Globus pallidus (tissue), 1 donor: ENCODE data around the gene DLX1.
A peak's percentile ranks its signal among the peaks of the same experiment; 100 is the strongest.
"Not testable (repeated sequence)": the region's sequence is repeated elsewhere in the genome, so short reads cannot be mapped to it uniquely, and the experiment has no call there.

Experiments
- DNase-seq: peaks from one replicate; pipeline ENCODE4 v3.0.0-alpha.2; 2015; ENCODE audit warnings: low spot score

DLX1 gene

DNA sequence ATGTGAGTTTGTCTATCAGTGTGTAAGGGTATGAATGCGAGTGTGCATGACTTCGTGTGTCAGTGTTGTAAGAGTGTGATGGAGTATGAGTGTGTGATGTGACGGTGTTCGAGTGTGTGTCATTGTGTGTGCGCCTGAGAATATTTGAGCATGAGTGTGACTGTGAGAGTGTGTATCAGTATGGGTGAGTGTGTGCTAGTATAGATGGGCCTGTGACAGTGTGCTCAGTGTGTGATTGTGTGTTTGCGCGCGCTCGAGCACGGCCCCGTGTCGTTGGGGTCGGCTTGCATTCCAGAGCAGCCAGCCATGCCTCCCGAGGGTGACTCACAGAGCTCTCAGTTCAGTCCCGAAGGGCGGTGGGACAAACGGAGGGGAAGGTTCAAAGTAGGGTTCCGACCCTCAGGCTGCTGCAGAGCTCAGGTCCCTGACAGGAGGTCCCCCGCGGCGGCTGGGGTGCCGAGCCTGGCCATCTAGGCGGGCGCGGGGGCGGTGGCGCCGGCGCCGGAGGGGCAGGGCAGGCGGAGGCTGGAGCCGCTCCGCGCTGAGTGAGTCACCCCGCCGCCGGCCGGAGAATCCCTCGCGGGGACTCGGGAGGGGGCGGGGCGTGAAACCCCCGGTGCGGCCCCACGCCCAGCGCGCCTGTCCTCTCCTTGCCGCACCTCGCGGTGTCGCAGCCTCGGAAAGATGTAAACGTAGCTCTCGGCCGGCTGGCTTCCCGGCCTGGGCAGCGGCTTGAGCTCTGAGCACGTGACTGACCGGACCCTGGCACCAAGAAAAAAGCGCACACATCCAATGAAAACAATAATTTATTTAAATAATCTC, 13.6 kb downstream of the DLX1 start:
- no peak for DNase-seq

DNA sequence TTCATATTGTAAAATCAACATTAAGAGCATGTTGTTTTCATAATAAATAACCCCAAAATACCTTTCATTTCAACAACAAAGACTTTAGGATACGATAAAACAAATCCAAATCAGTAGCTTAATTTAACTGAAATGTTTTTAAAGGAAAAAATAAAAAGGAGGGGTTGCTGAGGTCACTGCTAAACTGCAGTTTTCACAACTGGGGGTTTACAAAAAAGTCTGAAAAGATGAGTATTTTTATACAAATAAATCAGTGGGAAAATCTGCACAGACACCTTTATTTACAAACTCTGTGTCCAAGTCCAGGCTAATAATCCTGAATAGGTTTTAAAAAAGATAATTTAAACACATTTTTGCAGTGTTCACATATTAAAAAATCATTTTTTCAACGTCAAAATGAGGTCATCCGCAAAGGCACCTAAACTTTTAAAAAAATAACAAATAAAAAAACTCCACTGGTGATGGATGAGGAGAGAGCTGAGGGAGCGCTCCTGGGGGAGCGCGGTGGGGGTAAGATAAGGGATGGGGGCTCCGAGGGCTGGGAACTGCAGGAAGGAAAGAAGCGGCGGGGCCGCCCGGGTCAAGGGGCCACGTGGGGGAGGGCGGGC, 14.3 kb downstream of the DLX1 start:
- DNase-seq: no peak

- DNase-seq: no peak
Measured at GRCh38 chr2:172100080-172100934, 15.0 kb downstream of the DLX1 start.

DNA sequence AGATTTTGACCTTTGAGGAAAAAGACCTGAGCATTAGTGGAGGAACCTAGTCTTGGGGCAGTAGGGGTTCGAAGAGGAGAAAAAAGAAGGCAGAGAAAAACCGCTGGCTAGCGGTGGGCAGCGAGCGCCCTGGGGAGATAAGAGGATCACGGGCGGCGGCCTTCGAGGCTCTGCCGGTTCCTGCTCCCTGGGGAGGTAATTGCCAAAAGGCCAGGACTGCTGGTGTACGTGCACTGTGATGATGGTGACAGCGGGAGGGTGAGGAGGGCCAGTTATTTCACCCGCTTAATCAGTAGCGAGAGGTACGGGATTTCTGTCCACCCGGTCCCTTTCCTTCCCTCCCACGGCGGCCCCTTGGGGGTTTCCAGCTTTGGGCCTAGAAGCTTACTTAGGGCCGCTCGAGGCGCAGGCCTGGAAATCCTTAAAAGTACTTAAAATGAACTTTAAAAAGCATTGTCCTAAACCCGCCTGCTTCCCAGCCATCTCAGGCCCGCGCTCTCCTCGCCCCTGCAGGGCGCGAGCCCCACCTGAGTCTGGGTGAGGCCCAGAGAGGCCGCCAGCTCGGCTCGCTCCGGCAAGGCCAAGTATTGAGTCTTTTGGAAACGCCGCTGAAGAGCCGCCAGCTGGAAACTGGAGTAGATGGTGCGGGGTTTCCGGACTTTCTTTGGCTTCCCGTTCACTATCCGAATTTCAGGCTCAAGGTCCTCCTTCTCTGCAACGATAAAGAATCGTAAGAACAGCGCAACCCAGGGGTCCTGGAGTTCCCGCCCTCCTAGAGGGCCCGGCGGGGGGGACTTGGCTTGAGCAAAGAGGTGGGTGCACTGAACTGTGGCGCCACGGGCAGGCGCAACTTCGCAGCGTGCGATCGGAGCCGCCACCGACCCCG, 15.9 kb downstream of the DLX1 start:
- no peak for DNase-seq

- no peak for DNase-seq
Measured at GRCh38 chr2:172101821-172102390, 16.6 kb downstream of the DLX1 start.

DNA sequence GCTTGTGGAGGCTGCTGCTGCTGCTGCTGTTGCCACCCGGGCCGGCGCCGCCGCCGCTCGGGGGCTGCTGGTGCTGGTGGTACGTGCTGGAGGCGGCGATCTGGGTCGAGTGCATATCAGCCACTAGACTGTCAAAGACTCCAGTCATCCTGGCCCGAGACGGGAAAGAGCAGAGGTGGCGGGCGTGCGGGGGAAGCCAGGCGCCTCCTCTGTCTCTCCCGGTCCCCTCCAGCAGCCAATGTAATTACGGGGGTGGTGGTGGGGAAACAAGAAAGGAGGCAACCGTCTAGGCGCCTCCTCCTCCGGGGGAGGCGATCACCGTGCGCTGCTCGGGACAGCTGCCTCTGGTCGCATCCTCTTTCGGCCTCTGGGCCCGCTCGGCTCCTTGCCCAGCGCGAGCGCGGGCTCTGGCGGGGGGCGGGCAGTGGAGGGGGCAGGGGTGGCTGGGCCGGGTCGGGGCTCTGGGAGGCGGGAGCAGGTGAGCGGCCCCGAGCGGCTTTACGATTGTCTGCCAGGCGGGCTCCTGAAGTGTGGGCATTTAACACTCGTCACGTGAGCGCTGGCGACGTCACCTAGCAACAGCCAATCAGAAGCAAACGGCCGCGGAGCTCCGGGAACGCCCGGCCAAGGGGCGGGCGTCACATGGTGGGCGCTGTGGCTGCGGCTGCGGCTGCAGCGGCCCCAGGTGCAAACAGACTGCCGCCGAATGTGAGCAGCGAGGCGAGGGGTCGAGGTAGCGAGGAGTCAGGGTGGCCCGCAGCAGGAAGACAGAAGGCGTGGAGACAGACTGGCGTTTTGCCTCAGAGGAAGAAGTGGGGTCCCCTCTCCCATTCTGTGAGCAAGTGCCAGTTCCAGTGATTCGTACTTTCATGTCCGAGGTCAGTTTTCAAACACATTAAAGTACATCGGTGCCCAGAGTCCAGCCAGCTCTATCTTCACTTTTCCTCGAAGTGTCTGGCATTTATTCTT, 17.4 kb downstream of the DLX1 start, which contains the start of gene DLX2:
Gene DLX2, minus strand, starts transcription at position 510 of the 969 bp plus-strand sequence. Its CDS starts 362 bp downstream, at position 148.
- DNase-seq: peak; percentile 67

GRCh38 chr2:172103471-172104272, 18.4 kb downstream of the DLX1 start:
- peak; percentile 79 for DNase-seq

DNA sequence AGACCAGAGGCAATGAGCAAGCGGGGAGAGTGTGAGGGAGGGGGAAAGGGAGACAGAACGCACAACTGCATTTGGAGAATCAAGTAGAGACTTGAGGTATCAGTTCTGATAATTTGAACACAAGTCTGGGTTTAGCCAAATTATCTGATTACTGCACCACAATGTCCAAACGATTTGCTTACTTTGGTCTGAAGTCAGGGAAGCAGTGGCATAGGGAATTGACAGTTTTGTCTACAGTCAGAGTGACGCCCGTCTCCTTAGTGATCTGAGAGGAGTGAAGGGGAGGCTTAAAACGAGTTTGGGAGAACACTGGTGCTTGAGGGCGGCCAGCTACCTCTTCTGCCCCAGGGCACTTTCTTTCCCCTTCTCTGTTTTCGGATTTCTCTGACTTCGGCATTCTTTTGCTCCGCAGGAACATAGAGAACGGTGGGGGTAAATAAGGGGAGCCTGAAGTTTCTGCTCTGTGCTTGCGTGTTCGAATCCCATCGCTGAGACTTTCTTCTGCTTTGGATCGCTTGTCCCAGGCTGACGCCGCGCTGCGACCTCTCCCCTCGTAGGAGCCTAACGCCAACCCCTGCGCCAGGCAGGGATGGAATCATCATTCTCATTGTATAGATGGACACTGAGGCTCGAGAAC, 20.3 kb downstream of the DLX1 start:
- no peak for DNase-seq

DNA sequence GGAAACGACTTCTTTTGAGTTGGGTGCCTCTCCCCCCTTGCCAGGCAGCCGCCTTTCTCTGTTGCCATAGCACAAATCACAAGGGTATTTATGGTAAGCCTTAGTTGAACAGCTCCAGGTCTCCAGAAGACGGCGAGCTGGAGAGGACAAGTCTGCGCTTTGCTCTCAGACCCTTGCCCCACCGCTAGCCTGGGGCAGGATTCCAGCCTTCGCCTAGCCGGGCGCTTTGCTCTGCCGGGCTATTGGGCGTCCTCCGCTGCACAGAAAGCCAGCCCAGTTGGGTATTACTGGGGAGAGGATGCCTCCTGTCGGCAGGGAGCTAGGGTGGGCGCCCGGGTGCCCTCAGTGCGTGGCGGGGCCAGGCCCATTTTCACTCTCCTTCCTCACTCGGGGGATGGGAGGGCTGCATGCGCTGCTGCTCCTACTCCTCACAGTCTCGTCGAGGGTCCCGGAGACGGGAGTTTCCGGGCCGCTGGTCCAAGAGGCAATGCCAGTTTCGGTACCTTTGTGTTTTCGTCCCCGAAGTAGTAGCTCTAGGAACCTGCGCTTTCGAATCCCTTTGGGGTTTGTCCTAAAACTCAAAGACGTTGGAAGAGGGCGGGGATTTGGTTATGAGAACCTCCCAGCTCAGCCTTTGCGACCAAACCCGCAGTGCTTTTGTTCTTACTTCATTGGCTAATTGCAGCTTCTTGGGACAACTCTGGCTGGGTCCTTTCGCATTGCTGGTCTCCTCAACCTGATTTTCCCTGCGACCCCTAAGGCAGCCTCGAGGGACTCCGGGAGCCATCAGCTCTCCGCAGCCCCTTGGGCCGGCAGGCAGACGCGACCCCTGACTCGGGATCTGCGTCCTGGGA, 21.0 kb downstream of the DLX1 start:
- DNase-seq: no peak

GRCh38 chr2:172107690-172108586, 22.6 kb downstream of the DLX1 start:
- DNase-seq: no peak

- DNase-seq: no peak
Measured at GRCh38 chr2:172108587-172108930, 23.3 kb downstream of the DLX1 start.

DNA sequence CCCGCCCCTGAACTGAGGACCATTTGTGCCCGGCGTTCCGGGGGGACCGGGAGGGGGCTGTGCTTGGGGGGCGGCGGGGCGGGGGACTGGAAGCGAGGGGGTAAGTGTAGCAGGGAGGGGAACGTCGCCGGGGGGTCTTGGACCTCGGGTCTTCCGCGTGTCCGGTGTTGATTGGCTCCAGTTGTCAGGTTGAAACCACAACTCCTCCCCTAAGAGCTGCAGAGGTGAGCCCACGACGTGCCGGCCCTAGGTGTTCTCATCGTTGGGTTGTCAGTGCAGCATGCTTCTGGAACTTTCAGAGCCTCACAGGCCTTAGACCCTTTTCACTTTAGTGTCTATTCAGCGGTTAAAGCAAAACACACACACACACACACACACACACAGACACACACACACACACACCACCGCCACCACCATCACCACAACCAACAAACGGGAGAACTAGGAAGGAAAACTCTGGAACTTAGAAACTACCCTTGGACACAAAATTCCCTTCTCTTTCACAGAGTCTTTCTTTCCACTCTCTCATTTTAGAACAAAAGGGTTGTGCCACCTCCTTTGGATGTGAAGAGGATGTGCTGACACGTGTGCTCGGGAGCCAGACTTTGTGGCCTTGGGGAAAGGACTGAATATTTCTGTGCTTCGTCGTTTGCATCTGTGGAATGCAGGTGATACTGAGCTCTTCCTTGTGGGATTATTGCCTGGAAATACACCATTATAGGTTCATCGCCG, 24.1 kb downstream of the DLX1 start:
- DNase-seq: no peak

DNA sequence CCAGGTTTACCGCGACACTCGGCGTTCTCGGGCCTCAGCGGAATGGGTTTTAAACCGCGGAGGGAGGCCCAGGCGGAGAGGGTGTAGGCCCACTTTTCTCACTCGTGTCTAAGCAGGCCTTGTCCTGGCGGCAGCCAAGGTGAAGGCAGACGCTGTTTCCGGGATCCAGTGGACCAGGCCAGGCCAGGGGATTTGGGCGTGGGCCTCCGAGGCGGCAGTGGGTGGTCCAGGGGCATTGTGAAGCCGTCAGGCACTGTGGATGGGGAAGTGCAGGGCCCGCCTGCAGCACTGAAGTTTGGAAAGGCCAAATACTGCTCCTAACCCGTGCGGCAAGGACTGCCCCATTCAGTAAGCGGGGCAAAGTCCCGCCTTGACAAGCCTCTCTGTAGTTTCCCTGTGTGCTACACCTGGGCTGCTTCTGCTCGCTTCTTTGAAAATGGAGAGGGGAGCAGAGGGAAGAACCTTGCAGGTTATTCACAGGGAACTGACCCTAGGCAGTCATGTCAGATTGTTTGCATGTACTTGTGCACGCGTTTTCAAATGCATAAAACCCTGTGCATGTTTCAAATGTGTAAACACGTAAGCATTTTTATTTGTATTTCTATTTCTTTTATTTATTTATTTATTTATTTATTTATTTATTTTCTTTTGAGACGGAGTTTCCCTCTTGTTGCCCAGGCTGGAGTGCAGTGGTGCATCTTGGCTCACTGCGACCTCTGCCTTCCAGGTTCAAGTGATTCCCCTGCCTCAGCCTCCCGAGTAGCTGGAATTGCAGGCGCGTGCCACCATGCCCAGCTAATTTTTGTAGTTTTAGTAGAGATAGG, 24.9 kb downstream of the DLX1 start:
- no peak for DNase-seq

- DNase-seq: peak; percentile 29
Measured at GRCh38 chr2:172113617-172114016, 28.3 kb downstream of the DLX1 start.

DNA sequence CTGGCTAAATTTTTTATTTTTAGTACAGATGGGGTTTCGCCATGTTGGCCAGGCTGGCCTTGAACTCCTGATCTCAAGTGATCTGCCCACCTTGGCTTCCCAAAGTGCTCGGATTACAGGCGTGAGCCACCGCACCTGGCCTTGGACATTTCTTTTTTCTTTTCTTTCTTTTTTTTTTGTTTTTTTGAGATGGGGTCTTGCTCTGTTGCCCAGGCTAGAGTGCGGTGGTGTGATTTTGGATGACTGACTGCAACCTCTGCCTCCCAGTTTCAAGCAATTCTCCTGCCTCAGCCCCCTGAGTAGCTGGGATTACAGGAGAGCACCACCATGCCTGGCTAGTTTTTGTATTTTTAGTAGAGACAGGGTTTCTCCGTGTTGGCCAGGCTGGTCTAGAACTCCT, 28.9 kb downstream of the DLX1 start:
- not testable (repeated sequence) for DNase-seq
